Erythroblast (primary cell): ENCODE measurements around the gene APLP2.

Source experiments
- DNase-seq, 2 experiments: peaks; one replicate each; lab custom pipeline; 2025; lab: John Stamatoyannopoulos, UW
- GATA1 ChIP-seq: IDR thresholded peaks from 2 replicates; pipeline ENCODE4 v1.6.1; 2011; ENCODE audit warnings: low read depth, mild to moderate bottlenecking, control low read depth, low read length, moderate library complexity
- POLR2A ChIP-seq: IDR thresholded peaks from 2 replicates; pipeline ENCODE4 v1.6.1; 2011; ENCODE audit warnings: mild to moderate bottlenecking, low read length

Gene APLP2

DNA sequence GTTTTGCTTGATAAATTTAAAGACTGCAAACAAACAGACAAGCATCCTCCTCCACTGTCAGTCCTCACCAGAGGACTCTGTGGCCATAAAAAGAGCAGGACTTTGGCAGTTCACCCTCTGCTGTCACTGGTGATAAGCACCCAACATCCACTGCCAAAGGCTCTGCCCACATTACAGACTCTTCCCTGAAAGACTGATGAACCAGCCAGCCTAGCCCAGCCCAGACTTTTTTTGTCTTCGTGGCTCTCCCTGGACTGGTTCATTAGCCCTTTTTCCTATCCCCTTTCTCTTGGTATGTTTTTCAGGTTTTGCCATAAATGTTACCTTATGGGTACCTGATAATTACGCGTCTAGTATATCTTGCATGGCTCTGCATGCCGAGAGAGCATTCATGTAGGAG lies 104.9 kb downstream of the APLP2 start:
- no peak for DNase-seq
- TF ChIP-seq POLR2A: no peak

GRCh38 chr11:130175898-130176297 lies 106.2 kb downstream of the APLP2 start:
- DNase-seq: no peak

DNA sequence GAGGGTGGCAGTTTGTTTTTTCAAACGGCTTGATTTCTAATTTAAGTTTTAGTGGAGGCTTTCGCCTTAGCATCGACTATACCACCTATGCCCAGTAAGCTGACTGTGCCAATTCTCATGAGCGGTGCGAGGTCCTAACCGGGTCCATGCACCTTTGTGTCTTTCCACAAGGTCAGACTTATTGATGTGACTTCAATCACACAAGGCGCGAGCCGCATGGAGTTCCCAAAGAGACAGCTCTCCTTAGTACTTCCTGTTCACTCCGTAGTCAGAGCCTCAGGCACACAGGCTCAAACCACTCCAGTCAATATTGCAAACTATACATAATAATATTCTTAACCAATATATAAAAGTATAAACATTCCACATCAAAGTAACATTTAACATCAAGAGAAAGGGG lies 108.1 kb downstream of the APLP2 start:
- DNase-seq: no peak
- TF ChIP-seq GATA1 (no peak), POLR2A (no peak)

More at GRCh38 chr11:130175898-130176297, 106.2 kb downstream of the APLP2 start:
- TF ChIP-seq GATA1 (no peak), POLR2A (no peak)

DNA sequence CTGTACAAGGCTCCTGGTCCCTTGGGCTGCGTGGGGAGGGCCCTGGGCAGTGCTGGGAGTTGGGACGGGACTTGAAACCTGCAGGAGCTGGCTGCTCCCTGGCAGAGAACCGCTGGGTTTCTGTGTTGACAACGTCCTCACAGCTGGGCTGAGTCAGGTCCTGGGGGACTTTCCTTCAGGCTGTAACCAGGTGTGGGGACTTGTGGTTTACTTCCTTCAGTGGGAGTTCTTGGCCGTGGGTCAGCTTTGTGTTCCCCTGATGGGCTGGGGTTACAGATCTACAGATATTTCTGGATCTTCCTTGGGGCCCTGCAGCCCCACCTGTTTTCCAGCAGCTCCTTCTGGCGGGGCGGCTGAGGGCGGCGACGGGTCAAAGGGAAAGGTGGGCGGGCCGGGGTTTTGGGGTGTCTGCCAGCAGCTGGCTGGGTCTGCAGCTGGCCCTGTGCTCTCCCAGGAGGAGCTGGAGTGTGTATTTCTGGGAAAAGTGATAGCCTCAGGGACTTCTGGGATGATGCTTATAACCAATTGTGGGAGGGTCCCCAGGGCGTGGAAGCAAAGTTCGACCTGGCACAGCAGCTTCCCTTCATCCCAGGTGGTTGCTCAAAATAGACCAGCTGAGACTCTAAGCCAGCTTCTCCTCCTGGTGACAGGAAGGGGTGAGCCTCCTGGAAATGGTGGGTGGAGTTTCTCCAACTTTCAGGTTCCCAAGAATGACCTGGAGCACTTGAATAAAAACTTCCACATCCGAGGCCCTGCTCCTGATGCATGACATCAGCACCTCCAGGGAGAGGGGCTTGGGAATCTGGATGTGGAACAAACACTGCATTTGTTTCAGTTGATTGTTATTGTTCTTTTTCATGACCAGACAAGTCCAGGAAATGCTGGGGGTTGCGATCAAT lies 109.0 kb downstream of the APLP2 start:
- no peak for DNase-seq
- TF ChIP-seq GATA1 (no peak), POLR2A (no peak)

DNA sequence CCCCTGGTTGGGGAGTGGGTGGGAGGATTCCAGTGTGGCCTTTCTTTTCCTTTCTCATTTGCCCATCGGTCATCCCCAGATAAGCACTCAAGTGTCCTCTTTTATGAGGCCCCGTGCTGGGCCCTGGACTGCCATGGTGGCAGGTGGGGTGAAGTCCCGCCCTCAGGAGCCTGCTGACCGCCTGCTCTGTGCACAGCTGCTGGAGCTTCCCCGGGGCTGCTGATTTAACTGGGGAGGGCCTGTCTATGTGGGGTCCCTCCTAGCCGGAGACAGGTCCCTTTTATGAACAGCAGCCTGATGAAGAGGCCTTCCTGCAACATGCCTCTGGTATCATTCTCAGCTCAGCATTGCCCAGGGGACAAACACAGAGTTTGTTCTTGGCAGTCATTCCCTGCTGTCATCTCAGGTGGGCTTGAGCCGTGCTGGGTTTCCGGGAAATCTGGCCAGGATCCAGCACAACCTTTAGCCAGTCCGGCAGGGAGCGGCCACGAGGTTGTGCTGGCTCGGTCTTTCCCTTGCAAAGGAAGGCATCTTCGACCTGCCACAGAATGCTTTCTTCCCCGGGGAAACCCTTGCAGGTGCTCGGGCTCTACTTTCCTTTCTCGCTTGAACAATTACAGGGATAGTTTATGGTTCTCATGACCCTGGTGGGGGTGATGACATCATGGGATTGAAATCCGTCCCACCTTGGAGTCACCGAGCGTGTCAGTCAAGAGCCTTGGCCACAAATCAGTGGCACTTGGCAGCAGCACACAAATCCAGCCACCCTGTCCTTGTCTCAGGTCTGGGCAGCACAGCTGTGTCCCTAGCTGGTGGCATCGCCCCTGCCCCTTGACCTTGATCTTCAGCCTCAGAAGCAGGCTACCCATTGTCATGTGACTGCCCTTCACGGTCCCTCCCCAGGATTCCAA lies 110.0 kb downstream of the APLP2 start:
- TF ChIP-seq GATA1 (no peak), POLR2A (no peak)
- no peak for DNase-seq

DNA sequence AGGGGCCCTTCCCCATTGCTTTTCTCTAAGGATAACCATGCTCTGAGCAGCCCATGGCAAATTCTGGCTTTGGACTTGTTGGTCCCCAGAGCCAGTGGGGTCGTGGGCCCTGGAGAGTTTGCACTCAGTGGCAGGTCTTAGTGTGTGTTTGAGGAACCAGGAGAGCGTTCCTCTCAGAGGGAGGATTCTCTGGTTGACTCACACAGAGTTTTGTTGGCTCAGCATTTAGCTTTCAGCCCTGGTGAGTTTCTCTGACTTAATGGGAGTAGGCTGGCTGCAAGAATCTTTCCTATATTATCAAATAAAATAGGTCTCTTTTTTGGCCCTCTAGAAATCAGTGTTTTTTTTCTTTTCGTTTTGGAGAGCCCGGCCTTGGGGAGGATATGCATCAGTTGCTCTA lies 110.8 kb downstream of the APLP2 start:
- DNase-seq: no peak
- no peak for TF ChIP-seq GATA1
- no peak for TF ChIP-seq POLR2A

DNA sequence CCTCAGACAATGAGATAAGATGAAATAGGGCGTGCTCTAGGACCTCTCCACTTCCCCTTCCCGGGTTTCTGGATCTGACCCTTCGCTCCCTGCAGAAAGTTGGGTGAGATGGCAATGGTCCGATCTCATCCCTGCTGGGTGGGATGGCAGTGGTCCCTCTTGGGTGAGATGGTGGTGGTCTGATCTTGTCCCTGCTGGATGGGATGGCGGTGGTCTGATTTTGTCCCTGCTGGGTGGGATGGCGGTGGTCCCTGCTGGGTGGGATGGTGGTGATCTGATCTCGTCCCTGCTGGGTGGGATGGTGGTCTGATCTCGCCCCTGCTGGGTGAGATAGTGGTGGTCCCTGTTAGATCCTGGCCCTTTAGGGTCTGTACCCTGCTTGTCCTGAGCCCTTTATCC lies 111.2 kb downstream of the APLP2 start:
- no peak for TF ChIP-seq POLR2A
- no peak for TF ChIP-seq GATA1
- no peak for DNase-seq

DNA sequence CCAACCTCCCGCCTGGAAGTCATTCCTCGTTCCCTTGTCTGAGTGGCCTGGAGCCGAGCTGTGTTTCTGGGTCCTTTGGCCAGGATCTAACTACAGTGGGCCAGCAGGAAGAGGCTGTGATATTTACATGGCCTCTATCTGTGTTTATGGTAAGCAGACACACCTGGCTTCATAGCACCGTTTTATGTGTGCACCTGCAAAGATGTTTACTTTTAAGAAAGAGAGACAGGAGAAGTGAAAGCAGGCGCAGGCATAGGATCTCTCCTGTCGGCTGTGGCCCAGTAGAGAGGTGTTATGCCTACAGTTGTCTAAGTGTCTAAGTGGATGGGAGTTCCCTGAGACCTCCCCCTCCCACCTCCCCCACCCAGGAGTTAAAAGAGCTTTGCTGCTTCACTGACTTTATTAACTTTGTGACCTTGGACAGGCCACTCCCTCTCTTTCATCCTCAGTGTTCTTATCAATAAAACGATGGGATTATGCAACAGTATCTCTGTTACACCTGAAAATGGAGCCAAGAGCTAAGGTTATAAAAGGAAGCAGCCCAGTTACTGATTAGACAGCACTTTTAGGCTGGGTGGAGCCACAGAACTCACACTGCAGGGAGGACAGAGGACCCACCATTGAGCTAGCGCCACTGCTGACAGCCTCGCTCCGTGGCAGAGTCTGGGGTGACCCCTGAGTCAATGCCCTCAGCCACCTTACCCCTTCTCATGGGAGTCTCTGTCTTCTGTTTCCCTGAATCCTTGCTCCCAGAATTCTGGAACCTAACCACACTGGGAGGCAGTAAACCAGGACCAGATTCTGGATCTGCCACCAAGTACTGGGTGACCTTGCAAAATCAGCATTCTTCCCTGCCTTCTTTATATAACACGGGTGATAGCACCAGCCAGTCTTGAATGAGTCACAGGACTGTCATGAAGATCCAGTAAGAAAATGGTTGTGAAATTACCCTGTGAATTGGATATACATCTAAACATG lies 111.9 kb downstream of the APLP2 start:
- DNase-seq: no peak

DNA sequence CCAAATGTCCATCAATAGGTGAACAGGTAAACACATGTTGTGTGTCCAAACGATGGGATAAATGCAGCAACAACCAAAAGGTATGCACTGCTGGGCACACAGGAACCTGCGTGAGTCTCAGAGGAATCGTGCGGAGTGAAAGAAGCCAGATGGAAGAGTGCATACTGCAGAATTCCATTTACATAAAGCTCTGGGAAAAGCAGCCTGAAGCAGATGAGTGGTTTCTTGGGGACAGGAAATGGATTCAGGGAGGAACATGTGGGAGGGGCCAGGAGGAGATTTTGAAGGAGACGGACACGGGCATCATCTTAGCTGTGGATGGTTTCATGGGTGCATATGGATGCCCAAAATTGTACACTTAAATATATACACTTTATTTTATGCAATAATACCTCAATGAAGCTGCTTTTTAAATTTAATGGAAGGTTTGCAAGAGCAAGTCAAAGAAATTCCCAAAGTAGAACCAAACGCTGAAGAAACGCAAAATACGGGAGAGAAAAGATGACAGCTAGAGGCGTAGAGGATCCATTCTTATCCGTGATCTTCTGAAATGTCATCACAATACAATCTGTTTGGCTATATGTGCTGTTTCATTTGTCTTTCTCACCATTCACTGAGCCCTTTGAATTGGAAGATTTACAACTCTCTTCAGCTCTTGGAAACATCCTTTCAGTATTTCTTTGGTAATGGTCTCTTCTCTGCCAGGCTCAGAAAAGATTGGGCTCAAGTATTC lies 114.3 kb downstream of the APLP2 start:
- TF ChIP-seq GATA1 (no peak), POLR2A (no peak)

More for the DNA sequence above, 111.9 kb downstream of the APLP2 start:
- no peak for TF ChIP-seq GATA1
- TF ChIP-seq POLR2A: no peak

DNA sequence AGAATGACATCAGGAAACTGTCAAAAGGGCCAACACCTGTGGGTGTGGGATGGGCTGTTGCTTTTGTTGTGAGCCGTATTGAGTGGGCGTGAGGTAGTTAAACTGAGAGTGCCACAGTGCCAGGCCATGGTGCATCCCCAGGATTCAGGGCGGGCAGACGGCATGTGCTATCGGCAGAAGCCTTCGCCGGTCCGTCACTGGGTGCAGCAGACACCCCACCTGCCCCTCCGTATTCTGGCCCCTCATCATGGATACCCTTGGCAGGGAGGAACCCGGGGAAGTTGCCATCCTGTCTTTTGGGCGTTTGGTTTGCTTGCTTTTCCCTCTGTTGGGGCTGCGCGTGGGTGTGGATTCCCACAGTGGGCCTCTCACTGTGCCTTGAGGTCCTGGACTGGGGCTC lies 117.4 kb downstream of the APLP2 start:
- no peak for DNase-seq
- TF ChIP-seq GATA1: no peak
- no peak for TF ChIP-seq POLR2A

More for the DNA sequence above, 114.3 kb downstream of the APLP2 start:
- DNase-seq: no peak

DNA sequence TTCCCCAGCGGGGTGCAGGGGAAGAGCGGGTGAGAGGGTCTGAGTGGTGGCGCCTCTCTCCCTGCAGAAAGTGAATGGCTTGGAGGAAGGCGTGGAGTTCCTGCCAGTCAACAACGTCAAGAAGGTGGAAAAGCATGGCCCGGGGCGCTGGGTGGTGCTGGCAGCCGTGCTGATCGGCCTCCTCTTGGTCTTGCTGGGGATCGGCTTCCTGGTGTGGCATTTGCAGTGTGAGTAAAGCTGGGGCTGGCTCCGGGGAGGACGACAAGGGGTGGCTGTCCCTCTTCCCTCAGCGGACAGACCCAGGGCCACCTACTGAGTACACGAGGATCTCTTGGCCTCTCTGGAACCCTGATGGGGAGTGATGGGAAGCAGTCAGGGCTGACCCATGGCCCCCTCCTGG lies 118.4 kb downstream of the APLP2 start:
- no peak for DNase-seq
- TF ChIP-seq POLR2A (no peak), GATA1 (no peak)

- no peak for TF ChIP-seq GATA1
- no peak for TF ChIP-seq POLR2A
- no peak for DNase-seq
These were observed 119.1 kb downstream of the APLP2 start for GRCh38 chr11:130188585-130189347.
